Hepatocyte (in vitro differentiated cells): Measurements from ENCODE around the gene NUDT3. TPM values are rescaled to one million over a fixed set of nuclear protein-coding genes. Genes with fewer than 3 reads are reported as not detected.

Experiments used
- DNase-seq: peaks from one replicate; pipeline ENCODE4 v3.0.0-alpha.2; 2016; ENCODE audit warnings: low spot score
- H2AFZ ChIP-seq: fragments of 200-600 bp; sonication (generic); 2 replicates; pipeline ENCODE4 v1.6.0; 2016; ENCODE audit warnings: antibody characterized with exemption, mild to moderate bottlenecking
- H3K27ac ChIP-seq: fragments of 200-600 bp; sonication (generic); 2 replicates; pipeline ENCODE4 v1.5.1; 2016; ENCODE audit warnings: mild to moderate bottlenecking
- H3K27me3 ChIP-seq: fragments of 200-600 bp; sonication (generic); 2 replicates; pipeline ENCODE4 v1.6.1; 2016
- H3K36me3 ChIP-seq: fragments of 200-600 bp; sonication (generic); replicated peaks from 2 replicates; pipeline ENCODE4 v1.5.1; 2016; ENCODE audit warnings: low read depth; ENCODE audit not compliant: insufficient read depth
- H3K4me1 ChIP-seq: fragments of 200-600 bp; sonication (generic); 2 replicates; pipeline ENCODE4 v1.5.1; 2016; ENCODE audit warnings: mild to moderate bottlenecking, moderate library complexity; ENCODE audit not compliant: insufficient read depth
- H3K4me2 ChIP-seq: fragments of 200-600 bp; sonication (generic); 2 replicates; pipeline ENCODE4 v1.6.0; 2016
- H3K4me3 ChIP-seq: fragments of 200-600 bp; sonication (generic); 2 replicates; pipeline ENCODE4 v1.5.1; 2016; ENCODE audit warnings: mild to moderate bottlenecking
- H3K79me2 ChIP-seq: fragments of 200-600 bp; sonication (generic); 2 replicates; pipeline ENCODE4 v1.6.0; 2017; ENCODE audit warnings: mild to moderate bottlenecking
- H3K9me2 ChIP-seq: fragments of 200-600 bp; sonication (generic); replicated peaks from 2 replicates; pipeline ENCODE4 v1.6.0; 2017; ENCODE audit warnings: mild to moderate bottlenecking; ENCODE audit not compliant: insufficient read depth
- H3K9me3 ChIP-seq: fragments of 200-600 bp; sonication (generic); 2 replicates; pipeline ENCODE4 v1.5.1; 2016; ENCODE audit warnings: low read depth, mild to moderate bottlenecking
- H4K20me1 ChIP-seq: fragments of 200-600 bp; sonication (generic); 2 replicates; pipeline ENCODE4 v1.6.0; 2016; ENCODE audit warnings: mild to moderate bottlenecking; ENCODE audit not compliant: insufficient read depth, poor library complexity, severe bottlenecking
- EZH2 ChIP-seq: fragments of 200-600 bp; sonication (generic); IDR thresholded peaks from 2 replicates; pipeline ENCODE4 v1.6.1; 2016; ENCODE audit warnings: antibody characterized with exemption, mild to moderate bottlenecking, borderline replicate concordance
- EZH2phosphoT487 ChIP-seq: fragments of 200-600 bp; sonication (generic); IDR thresholded peaks from one replicate; pipeline ENCODE4 v1.6.1; 2018; ENCODE audit warnings: antibody characterized with exemption, mild to moderate bottlenecking, low read depth, moderate library complexity; ENCODE audit not compliant: unreplicated experiment, severe bottlenecking
- WGBS: methylation state at CpG from one replicate; pipeline ENCODE4 v1.1.6; 2016; ENCODE audit warnings: low lambda C conversion rate; ENCODE audit errors: missing lambda C conversion rate; 5-methylcytosine and 5-hydroxymethylcytosine counted together
- polyA plus RNA-seq: library from polyadenylated mRNA; unstranded; fragments of >200 nt; fragmentation: Nextera tagmentation; extraction: Ambion mirVana; gene quantifications from 2 replicates; pipeline ENCODE4 v1.2.1, GENCODE V29; 2016
- total RNA-seq: library from RNA; depleted of rRNA; stranded (reverse); fragments of >200 nt; gene quantifications from 2 replicates; pipeline ENCODE4 v1.2.3, GENCODE V29; 2014
- TF ChIP-seq, protein P1 (sequence below): fragments of 200-600 bp; sonication (generic); IDR thresholded peaks from 2 replicates; pipeline ENCODE4 v1.5.1; 2016; ENCODE audit warnings: antibody characterized with exemption, mild to moderate bottlenecking; ENCODE audit not compliant: poor library complexity

Gene NUDT3
- total and polyA plus RNA-seq, 2 experiments from 2014 or later = 6.2 to 20.4 TPM

DNA sequence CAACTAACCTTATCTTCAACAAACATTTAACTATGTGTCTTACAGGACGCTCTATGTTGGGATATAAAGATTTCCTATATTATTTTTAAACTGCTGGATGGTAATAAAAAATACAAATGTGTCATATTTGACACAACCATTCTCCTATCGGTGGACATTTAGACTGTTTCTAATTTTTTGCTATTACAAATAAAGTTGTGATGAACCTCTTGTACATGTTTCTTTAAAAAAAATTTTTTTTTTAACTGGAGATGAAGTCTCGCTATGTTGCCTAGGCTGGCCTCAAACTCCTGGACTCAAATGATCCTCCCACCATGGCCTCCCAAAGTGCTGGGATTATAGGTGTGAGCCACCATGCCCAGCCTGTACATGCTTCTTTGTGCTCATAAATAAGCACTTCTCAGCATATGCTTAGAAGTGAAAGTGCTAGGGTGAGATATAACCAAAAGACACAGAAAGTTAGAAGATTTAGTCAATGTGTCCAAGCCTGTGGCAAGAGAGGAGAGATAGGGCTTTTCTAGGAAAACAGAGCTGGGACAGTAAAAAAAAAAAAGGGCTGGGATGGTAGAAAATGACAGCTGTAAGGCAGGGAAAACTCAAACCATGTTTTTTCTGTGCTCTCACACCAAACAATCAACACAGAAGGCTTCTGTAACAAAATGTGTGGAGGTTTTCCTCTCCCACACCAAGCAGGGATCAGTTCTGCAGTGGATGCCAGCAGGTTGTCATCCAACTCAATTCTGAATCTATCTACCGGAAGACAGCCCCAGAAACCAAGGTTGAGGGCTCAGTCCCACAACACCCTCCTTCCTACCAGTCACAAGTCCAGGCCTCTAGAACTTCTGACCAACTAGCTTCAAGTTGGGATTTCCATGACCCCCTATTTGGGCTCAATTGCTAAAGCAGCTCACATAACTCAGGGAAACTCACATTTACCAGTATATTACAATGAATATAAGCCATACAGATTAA, 73.7 kb downstream of the NUDT3 start:
- H3K4me1 ChIP-seq = peaks cover 28% of the 10 kb centered on the region
- no peak for TF ChIP-seq EZH2
- TF ChIP-seq, protein P1, sequence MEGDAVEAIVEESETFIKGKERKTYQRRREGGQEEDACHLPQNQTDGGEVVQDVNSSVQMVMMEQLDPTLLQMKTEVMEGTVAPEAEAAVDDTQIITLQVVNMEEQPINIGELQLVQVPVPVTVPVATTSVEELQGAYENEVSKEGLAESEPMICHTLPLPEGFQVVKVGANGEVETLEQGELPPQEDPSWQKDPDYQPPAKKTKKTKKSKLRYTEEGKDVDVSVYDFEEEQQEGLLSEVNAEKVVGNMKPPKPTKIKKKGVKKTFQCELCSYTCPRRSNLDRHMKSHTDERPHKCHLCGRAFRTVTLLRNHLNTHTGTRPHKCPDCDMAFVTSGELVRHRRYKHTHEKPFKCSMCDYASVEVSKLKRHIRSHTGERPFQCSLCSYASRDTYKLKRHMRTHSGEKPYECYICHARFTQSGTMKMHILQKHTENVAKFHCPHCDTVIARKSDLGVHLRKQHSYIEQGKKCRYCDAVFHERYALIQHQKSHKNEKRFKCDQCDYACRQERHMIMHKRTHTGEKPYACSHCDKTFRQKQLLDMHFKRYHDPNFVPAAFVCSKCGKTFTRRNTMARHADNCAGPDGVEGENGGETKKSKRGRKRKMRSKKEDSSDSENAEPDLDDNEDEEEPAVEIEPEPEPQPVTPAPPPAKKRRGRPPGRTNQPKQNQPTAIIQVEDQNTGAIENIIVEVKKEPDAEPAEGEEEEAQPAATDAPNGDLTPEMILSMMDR = no peak
- H3K79me2 ChIP-seq = peaks cover 44% of the 10 kb centered on the region
- WGBS = 68% methylated on average over 4 of the region's 4 CpGs
- no peaks in the 10 kb centered on the region for H3K9me2 ChIP-seq
- H3K4me2 ChIP-seq = peak overlapping the region; percentile 49
- H2AFZ ChIP-seq = no peak overlapping the region
- DNase-seq = no peak
- H3K9me3 ChIP-seq = no peaks in the 10 kb centered on the region
- H3K4me3 ChIP-seq = no peak overlapping the region
- H3K36me3 ChIP-seq = no peaks in the 10 kb centered on the region
- no peaks in the 10 kb centered on the region for H4K20me1 ChIP-seq
- no peaks in the 10 kb centered on the region for H3K27me3 ChIP-seq
- H3K27ac ChIP-seq = peak overlapping the region; percentile 75

DNA sequence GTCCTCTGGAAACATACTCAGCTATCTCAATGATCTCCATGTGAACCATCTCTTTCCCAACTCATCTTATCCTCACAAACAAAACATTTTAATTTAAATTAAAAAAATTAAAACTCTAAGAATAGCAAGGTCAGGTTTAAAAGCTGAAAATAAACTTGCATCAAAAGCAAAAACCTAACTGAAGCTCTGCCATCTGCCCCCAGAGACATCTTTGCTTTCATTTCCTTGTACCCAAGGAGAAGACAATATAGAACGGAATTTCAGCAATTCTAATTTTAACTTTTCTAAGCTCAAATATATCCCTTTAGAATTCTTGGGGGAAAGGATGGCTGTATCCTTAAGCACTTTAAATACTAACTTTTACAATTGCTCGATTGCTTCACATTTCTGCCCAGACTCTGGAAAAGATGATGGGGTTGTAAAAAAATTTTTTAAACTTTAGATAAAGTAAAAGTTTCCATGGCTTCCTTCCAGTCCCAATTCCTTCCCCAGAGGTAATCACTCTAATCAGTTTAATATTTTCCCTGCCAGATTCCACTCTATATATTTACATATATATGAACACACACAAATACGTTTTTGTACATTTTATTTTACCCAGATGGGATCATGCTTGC, 74.5 kb downstream of the NUDT3 start:
- Histone ChIP-seq H4K20me1 (no peaks in the 10 kb centered on the region), H3K27ac (peak overlapping the region; percentile 75), H3K4me2 (peak overlapping the region; percentile 49), H3K9me2 (no peaks in the 10 kb centered on the region), H2AFZ (no peak overlapping the region), H3K27me3 (no peaks in the 10 kb centered on the region), H3K4me3 (no peak overlapping the region), H3K79me2 (peaks cover 40% of the 10 kb centered on the region), H3K4me1 (peaks cover 28% of the 10 kb centered on the region), H3K9me3 (no peaks in the 10 kb centered on the region), H3K36me3 (no peaks in the 10 kb centered on the region)
- 51% methylated on average over 3 of the region's 3 CpGs for WGBS
- no peak for DNase-seq
- TF ChIP-seq EZH2 (no peak), EZH2phosphoT487 (no peak)
- TF ChIP-seq, protein P1 = no peak

DNA sequence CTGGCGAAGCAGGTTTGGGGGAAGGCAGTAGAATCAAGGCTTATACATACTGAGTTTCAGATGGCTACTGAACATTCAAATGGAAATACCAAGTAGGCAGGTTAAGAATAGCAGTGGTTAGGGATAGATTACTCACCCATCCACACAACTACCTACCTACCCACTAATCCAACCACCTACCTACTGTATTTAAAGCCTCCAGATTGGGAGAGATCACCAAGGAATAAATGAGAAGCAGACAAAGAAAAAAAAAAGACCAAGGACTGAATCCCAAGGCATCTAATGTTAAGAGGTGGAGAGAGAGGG, 75.3 kb downstream of the NUDT3 start:
- Histone ChIP-seq H3K36me3 (no peaks in the 10 kb centered on the region), H4K20me1 (no peaks in the 10 kb centered on the region), H3K4me1 (peaks cover 28% of the 10 kb centered on the region), H3K9me2 (no peaks in the 10 kb centered on the region), H3K27me3 (no peaks in the 10 kb centered on the region), H3K4me3 (no peak overlapping the region), H3K79me2 (peaks cover 39% of the 10 kb centered on the region), H3K4me2 (no peak overlapping the region), H3K27ac (peak overlapping the region; percentile 50), H2AFZ (no peak overlapping the region), H3K9me3 (no peaks in the 10 kb centered on the region)
- TF ChIP-seq, protein P1 = no peak
- TF ChIP-seq EZH2 (no peak), EZH2phosphoT487 (no peak)
- no peak for DNase-seq
- 100% methylated on average over 1 of the region's 1 CpG for WGBS
